ENCODE data around the gene SAXO2.

SAXO2 gene

DNA sequence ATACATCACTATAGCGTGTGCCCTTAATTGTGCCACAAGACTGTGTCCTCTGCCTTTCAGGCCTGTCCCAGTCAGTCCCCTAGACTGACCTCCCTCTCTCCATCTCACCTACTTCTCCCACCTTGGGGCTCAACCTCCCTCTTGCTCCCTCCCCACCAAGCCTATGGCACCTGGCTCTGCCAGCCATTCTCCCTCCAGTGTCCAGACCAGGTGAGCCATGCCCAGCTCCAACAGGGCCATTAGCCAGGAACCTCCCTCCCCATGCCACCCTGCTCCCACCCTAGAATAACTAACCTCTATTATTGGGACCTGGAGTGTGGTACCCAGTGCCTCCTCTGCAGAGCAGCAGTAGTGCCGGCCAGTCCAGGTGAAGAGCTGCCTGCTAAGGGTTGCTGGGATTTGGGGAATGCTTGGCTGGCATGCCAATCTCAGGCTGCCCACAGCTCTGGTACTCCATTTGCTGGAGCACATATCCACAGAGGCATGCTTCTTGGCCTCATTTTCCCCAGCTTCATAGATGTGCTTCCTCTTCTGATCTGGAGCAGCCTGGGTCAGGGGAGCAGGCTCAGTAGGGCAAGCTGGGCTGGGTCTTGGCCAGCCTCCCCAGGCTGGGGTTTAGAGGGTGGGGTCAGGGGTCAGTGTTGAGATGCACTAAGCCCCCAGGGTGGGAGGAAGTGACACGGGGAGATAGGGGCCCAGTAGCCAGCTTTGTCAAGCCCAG lies 38.8 kb downstream of the SAXO2 start:
- Histone ChIP-seq H3K27me3 (replicated peaks) (no peaks in the 10 kb centered on the region), H3K27ac (no peak overlapping the region), H3K36me3 (replicated peaks) (no peaks in the 10 kb centered on the region), H3K4me3 (ENCODE audit: low read depth, low read length) (no peak overlapping the region)
- no peak for DNase-seq
- in situ Hi-C loops (cut with HindIII; ENCODE audit: low pct_ligation_motif_present, low sequenced_read_pairs) = no loop called here
- TF ChIP-seq, protein P1, sequence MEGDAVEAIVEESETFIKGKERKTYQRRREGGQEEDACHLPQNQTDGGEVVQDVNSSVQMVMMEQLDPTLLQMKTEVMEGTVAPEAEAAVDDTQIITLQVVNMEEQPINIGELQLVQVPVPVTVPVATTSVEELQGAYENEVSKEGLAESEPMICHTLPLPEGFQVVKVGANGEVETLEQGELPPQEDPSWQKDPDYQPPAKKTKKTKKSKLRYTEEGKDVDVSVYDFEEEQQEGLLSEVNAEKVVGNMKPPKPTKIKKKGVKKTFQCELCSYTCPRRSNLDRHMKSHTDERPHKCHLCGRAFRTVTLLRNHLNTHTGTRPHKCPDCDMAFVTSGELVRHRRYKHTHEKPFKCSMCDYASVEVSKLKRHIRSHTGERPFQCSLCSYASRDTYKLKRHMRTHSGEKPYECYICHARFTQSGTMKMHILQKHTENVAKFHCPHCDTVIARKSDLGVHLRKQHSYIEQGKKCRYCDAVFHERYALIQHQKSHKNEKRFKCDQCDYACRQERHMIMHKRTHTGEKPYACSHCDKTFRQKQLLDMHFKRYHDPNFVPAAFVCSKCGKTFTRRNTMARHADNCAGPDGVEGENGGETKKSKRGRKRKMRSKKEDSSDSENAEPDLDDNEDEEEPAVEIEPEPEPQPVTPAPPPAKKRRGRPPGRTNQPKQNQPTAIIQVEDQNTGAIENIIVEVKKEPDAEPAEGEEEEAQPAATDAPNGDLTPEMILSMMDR (IDR thresholded peaks at IDR 0.05; ENCODE audit: low read depth, low read length, missing control alignments) = no peak

DNA sequence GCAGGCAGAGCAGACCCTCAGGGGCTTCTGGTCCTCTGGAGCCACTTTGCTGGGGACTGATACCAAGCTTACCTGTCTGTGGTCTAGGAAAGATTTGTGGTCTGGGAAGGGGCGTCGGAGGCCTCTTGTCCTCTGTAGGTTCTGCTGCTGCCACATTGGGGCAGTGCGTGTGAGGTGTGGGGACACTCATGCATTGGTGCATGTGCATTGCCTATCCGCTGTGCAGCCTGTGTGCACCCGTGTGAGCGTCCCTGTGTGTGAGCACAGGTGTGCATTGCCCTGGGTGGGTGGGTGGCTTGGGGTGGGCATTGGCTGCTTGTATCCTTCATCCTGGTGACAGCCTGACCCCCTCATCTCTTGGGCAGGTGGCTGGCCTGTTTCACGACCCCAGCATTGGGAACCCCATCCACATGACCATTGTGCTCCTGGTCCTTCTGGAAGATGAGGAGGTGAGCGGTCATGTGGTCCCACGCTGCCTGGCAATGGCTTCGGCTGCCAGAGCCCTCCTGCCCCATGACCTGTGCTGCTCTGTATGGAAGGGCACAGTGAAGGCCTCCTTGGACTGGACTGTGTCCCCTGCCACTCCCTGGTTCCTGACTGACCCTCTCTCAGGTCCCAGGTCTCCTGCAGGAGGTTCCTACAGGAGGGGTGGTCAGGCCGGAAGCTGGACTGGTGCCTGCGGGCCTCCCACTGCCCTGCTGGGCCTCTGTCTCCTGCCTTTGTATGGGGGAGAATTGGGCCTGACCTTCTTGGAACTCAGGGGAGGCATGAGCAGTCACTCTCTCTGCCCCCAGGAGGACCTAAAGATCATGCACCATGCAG lies 41.5 kb downstream of the SAXO2 start:
- DNase-seq = no peak
- TF ChIP-seq, protein P1 (IDR thresholded peaks at IDR 0.05; ENCODE audit: low read depth, low read length, missing control alignments) = no peak
- Histone ChIP-seq H3K36me3 (replicated peaks) (no peaks in the 10 kb centered on the region), H3K27ac (no peak overlapping the region), H3K4me3 (ENCODE audit: low read depth, low read length) (no peak overlapping the region), H3K27me3 (replicated peaks) (no peaks in the 10 kb centered on the region)
- in situ Hi-C loops (cut with HindIII; ENCODE audit: low pct_ligation_motif_present, low sequenced_read_pairs) = no loop called here

DNA sequence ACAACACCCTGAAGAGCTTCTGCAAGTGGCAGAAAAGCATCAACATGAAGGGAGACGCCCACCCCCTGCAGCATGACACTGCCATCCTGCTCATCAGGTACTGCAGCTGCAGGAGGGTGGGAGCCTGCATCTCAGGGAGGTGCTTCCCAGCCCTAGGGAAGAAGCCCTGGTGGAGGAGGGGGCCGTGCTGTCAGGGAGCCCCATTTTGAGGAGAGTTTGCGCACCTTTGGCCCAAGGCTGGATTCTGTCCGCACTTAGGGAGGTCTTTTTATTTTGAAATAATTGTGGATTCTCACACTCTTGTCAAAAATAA lies 42.1 kb downstream of the SAXO2 start:
- TF ChIP-seq, protein P1 (IDR thresholded peaks at IDR 0.05; ENCODE audit: low read depth, low read length, missing control alignments) = no peak
- no peak overlapping the region for H3K27ac ChIP-seq
- H3K4me3 ChIP-seq (ENCODE audit: low read depth, low read length) = no peak overlapping the region
- no peaks in the 10 kb centered on the region for H3K36me3 ChIP-seq (replicated peaks)
- DNase-seq = no peak
- H3K27me3 ChIP-seq (replicated peaks) = no peaks in the 10 kb centered on the region
- in situ Hi-C loops (cut with HindIII; ENCODE audit: low pct_ligation_motif_present, low sequenced_read_pairs) = no loop called here

DNA sequence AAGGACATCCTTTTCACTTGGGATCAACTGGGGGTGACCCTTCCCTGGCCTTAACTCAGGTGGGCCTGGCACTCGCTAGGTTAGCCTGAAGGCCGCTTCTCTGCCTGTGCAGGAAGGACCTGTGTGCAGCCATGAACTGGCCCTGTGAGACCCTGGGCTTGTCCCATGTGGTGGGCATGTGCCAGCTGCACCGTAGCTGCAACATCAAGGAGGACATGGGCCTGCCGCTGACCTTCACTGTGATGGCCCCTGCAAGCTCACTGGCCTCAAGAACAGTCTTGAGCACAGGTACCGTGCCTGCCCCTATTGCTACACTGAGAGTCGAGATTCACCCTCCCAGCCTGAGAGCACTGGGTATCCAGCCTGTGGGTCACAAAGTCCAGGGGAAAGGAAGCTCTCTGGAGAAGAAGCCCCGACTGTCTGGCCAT lies 43.0 kb downstream of the SAXO2 start:
- H3K36me3 ChIP-seq (replicated peaks) = no peaks in the 10 kb centered on the region
- no peak overlapping the region for H3K27ac ChIP-seq
- no peaks in the 10 kb centered on the region for H3K27me3 ChIP-seq (replicated peaks)
- no peak overlapping the region for H3K4me3 ChIP-seq (ENCODE audit: low read depth, low read length)
- in situ Hi-C loops (cut with HindIII; ENCODE audit: low pct_ligation_motif_present, low sequenced_read_pairs) = no loop called here
- TF ChIP-seq, protein P1 (IDR thresholded peaks at IDR 0.05; ENCODE audit: low read depth, low read length, missing control alignments) = no peak
- DNase-seq = no peak

DNA sequence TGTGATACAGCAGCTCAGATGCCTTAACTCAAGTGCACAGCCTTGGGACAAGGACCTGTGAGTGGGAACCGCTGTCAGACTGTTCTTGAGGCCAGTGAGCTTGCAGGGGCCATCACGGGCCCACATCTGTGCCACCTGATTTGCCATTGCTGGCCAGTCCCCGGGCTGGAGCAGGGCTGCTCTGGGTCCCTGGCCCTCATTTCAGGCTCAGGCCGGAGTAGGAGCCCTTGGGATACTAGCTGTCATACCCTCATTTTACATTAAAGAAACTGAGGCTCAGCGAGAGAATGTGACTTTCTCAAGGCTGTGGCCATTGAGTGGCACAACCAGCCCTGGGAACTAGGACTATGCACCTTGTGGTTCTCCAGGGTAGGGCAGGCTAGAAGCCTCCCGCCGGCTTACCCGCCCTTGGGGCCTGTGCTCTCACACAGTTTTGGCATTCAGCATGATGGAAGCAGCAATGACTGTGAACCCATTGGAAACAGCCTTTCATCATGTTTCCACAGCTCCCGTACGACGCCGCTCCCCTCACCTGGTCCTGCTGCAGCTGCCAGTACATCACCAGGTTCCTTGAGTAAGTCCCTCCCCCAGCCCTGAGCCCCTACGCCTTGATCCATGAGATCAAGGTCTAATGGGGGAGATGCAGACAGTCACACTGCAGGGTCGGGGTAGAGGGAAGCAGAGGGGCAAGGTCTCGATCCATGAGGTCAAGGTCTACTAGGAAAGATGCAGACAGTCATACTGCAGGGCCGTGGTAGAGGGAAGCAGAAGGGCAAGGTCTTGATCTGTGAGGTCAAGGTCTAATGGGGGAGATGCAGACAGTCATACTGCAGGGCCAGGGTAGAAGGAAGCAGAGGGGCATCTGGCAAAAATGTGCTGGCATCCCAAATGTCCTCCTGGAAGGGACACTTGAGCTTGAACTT lies 44.4 kb downstream of the SAXO2 start:
- in situ Hi-C loops (cut with HindIII; ENCODE audit: low pct_ligation_motif_present, low sequenced_read_pairs) = no loop called here
- Histone ChIP-seq H3K27ac (no peak overlapping the region), H3K27me3 (replicated peaks) (no peaks in the 10 kb centered on the region), H3K36me3 (replicated peaks) (no peaks in the 10 kb centered on the region), H3K4me3 (ENCODE audit: low read depth, low read length) (no peak overlapping the region)
- TF ChIP-seq, protein P1 (IDR thresholded peaks at IDR 0.05; ENCODE audit: low read depth, low read length, missing control alignments) = peak; percentile 1
- no peak for DNase-seq
